ENCODE results near the gene OR51B6.
"Not testable (repeated sequence)": the region's sequence is repeated elsewhere in the genome, so short reads cannot be mapped to it uniquely, and the experiment has no call there.

Gene OR51B6

GRCh38 chr11:5351208-5351607, at the start of gene OR51B6:
TSS of gene OR51B6 (plus strand) at chr11:5351508. CDS start at chr11:5351508, 0 bp downstream.
- DNase-seq (ENCODE audit: low spot score): no peak

GRCh38 chr11:5301846-5302245, 49.5 kb upstream of the OR51B6 start, which contains the start of gene OR51B4:
TSS of gene OR51B4 (minus strand) at chr11:5301946. CDS start at chr11:5301946, 0 bp downstream.
- DNase-seq (ENCODE audit: low spot score): no peak

GRCh38 chr11:5303626-5304025, 47.7 kb upstream of the OR51B6 start:
- DNase-seq (ENCODE audit: low spot score): peak; percentile 70

GRCh38 chr11:5304046-5304445, 47.3 kb upstream of the OR51B6 start:
- peak; percentile 44 for DNase-seq (ENCODE audit: low spot score)

GRCh38 chr11:5307256-5308019, 43.9 kb upstream of the OR51B6 start:
- DNase-seq (ENCODE audit: low spot score): no peak

GRCh38 chr11:5310423-5310822, 40.9 kb upstream of the OR51B6 start:
- DNase-seq (ENCODE audit: low spot score): no peak

- DNase-seq (ENCODE audit: low spot score): not testable (repeated sequence)
Measured at GRCh38 chr11:5313326-5314023, 37.8 kb upstream of the OR51B6 start.

- peak; percentile 61 for DNase-seq (ENCODE audit: low spot score)
Measured at GRCh38 chr11:5317292-5317691, 34.0 kb upstream of the OR51B6 start.

GRCh38 chr11:5324197-5324596, 27.1 kb upstream of the OR51B6 start, which contains the start of gene OR51B2:
TSS of gene OR51B2 (minus strand) at chr11:5324297. CDS start at chr11:5324297, 0 bp downstream.
- DNase-seq (ENCODE audit: low spot score): no peak

GRCh38 chr11:5335170-5335569, 16.1 kb upstream of the OR51B6 start:
- no peak for DNase-seq (ENCODE audit: low spot score)

GRCh38 chr11:5336331-5336730, 15.0 kb upstream of the OR51B6 start:
- no peak for DNase-seq (ENCODE audit: low spot score)

GRCh38 chr11:5337253-5337652, 14.1 kb upstream of the OR51B6 start:
- not testable (repeated sequence) for DNase-seq (ENCODE audit: low spot score)

GRCh38 chr11:5339771-5340322, 11.5 kb upstream of the OR51B6 start:
- no peak for DNase-seq (ENCODE audit: low spot score)

- no peak for DNase-seq (ENCODE audit: low spot score)
Measured at GRCh38 chr11:5343474-5344335, 7.6 kb upstream of the OR51B6 start, which contains the start of gene OR51B5. TSS of gene OR51B5 (minus strand) at chr11:5343524. CDS start at chr11:5343524, 0 bp downstream.

GRCh38 chr11:5345831-5346230, 5.5 kb upstream of the OR51B6 start:
- DNase-seq (ENCODE audit: low spot score): no peak

- DNase-seq (ENCODE audit: low spot score): peak; percentile 51
Measured at GRCh38 chr11:5348551-5349194, 2.6 kb upstream of the OR51B6 start.

- DNase-seq (ENCODE audit: low spot score): no peak
Measured at GRCh38 chr11:5349550-5349949, 1.8 kb upstream of the OR51B6 start.

- not testable (repeated sequence) for DNase-seq (ENCODE audit: low spot score)
Measured at GRCh38 chr11:5356031-5356430, 4.7 kb downstream of the OR51B6 start.

GRCh38 chr11:5362017-5362625, 10.8 kb downstream of the OR51B6 start:
- DNase-seq (ENCODE audit: low spot score): no peak

- DNase-seq (ENCODE audit: low spot score): no peak
Measured at GRCh38 chr11:5363679-5364078, 12.4 kb downstream of the OR51B6 start.

GRCh38 chr11:5364214-5364613, 12.9 kb downstream of the OR51B6 start:
- DNase-seq (ENCODE audit: low spot score): no peak
